Stomach (tissue), 4 donors: Measurements from ENCODE around the gene AATF.

Experiments used
- EP300 ChIP-seq: sonication (generic); formaldehyde crosslinking; IDR thresholded peaks from one replicate; pipeline ENCODE4 v1.6.1; 2017; ENCODE audit warnings: antibody characterized with exemption
- POLR2A ChIP-seq, 4 donors: fragments of 450-650 bp; IDR thresholded peaks; one replicate each; pipeline ENCODE4 v1.6.1; 2016; ENCODE audit warnings: antibody characterized with exemption in 4 of 4, control low read depth in 2 of 4, mild to moderate bottlenecking in 1 of 4, moderate library complexity in 1 of 4
- POLR2AphosphoS5 ChIP-seq, 3 donors: sonication (generic); formaldehyde crosslinking; IDR thresholded peaks; one replicate each; pipeline ENCODE4 v1.6.1; 2016; ENCODE audit warnings: antibody characterized with exemption in 3 of 3
- TF ChIP-seq, protein P1 (sequence below), 7 experiments: fragments of 450-650 bp in 4 of 7; fragments of 200-600 bp in 3 of 7; sonication (generic) in 3 of 7; IDR thresholded peaks; one replicate each; pipeline ENCODE4 v1.5.1; 2016 to 2019; ENCODE audit warnings: antibody characterized with exemption in 7 of 7, control low read depth in 2 of 7, mild to moderate bottlenecking in 1 of 7

DNA sequence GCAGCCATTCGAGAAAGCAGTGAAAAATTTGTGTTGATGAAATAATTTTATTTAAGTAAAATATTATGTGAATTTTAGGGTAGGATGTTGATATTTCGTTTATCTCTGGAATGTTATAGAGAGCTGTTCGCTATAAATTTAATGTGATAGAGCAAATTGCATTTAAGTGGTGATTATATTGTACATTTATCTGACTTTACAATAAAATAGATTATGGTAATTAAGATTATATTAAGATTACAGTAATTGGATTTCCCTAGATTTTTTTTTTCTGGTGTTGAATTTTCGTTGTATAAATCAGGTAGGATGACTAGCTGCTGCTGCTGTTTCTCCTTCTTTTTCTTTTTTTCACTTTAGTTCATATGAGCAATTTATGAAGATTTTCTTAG is 71.0 kb downstream of the AATF start:
- TF ChIP-seq, protein P1, sequence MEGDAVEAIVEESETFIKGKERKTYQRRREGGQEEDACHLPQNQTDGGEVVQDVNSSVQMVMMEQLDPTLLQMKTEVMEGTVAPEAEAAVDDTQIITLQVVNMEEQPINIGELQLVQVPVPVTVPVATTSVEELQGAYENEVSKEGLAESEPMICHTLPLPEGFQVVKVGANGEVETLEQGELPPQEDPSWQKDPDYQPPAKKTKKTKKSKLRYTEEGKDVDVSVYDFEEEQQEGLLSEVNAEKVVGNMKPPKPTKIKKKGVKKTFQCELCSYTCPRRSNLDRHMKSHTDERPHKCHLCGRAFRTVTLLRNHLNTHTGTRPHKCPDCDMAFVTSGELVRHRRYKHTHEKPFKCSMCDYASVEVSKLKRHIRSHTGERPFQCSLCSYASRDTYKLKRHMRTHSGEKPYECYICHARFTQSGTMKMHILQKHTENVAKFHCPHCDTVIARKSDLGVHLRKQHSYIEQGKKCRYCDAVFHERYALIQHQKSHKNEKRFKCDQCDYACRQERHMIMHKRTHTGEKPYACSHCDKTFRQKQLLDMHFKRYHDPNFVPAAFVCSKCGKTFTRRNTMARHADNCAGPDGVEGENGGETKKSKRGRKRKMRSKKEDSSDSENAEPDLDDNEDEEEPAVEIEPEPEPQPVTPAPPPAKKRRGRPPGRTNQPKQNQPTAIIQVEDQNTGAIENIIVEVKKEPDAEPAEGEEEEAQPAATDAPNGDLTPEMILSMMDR (IDR thresholded peaks at IDR 0.05), result no peak
- TF ChIP-seq POLR2AphosphoS5 (IDR thresholded peaks at IDR 0.05) (no peak), EP300 (no peak), POLR2A (IDR thresholded peaks at IDR 0.05) (no peak)
